ENCODE measurements around the gene ELMO1.

- no peak for TF ChIP-seq CTCF (IDR thresholded peaks at IDR 0.05)
- TF ChIP-seq POLR2A (IDR thresholded peaks at IDR 0.05) = no peak
- TF ChIP-seq EP300 (IDR thresholded peaks at IDR 0.05) = no peak
Observed at GRCh38 chr7:36889182-36889581, 559.5 kb downstream of the ELMO1 start.

Measured in ovary (tissue), 3 donors.